GM12801 (cell line): ENCODE measurements around the gene RNF17.

Experiments used
- TF ChIP-seq, protein P1 (sequence below): IDR thresholded peaks from one replicate; pipeline ENCODE4 v1.5.1; 2011; ENCODE audit warnings: control low read depth; ENCODE audit not compliant: insufficient read length; ENCODE audit errors: extremely low read depth

RNF17 gene

DNA sequence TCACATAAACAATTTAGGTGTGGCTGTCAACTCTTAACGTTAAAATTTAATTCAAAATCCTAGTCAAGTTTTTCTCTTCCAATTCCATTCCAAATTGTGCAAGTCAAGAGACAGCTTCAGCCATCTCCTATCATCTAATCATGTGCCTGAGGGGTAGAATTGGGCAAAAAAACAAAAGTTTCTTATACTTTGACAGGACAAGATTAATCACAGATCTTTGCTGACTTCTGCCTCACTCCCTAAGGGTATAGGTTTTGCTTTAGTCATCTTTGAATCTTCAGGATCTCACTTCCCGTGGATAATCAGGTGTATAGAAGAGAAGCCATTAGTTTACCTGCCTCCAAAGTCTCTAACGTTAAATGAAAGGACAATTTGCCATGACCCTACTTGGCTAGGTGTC, 24.6 kb downstream of the RNF17 start:
- TF ChIP-seq, protein P1, sequence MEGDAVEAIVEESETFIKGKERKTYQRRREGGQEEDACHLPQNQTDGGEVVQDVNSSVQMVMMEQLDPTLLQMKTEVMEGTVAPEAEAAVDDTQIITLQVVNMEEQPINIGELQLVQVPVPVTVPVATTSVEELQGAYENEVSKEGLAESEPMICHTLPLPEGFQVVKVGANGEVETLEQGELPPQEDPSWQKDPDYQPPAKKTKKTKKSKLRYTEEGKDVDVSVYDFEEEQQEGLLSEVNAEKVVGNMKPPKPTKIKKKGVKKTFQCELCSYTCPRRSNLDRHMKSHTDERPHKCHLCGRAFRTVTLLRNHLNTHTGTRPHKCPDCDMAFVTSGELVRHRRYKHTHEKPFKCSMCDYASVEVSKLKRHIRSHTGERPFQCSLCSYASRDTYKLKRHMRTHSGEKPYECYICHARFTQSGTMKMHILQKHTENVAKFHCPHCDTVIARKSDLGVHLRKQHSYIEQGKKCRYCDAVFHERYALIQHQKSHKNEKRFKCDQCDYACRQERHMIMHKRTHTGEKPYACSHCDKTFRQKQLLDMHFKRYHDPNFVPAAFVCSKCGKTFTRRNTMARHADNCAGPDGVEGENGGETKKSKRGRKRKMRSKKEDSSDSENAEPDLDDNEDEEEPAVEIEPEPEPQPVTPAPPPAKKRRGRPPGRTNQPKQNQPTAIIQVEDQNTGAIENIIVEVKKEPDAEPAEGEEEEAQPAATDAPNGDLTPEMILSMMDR = no peak

DNA sequence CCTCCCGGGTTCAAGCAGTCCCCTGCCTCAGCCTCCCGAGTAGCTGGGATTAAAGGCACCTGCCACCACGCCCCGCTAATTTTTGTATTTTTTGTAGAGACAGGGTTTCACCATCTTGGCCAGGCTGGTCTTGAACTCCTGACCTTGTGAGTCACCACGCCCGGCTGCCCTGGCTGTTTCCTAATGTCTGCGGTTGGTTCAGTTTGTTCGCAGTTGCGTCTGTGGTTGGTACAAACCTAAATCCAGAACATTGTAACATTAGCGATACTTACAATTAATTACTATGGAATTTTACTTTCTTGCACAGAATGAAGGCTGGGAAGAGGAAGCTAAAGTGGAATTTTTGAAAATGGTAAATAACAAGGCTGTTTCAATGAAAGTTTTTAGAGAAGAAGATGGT, 38.1 kb downstream of the RNF17 start:
- TF ChIP-seq, protein P1 = no peak

DNA sequence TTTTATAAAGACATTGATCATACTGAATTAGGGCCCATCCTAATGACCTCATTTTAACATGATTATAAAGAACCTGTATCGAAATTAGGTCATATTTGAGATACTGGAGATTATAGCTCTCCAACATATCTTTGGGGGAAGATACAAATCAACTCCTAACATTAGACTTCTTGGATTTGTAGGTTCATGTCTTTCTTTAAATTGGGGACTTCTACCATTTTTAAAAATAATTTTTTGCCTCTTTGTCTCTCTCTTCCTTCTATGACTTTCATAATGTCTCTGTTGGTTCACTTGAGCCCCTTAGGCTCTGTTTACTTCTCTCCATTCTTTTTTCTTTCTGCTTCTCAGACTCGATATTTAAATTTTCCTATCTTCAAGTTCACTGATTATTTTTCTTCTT, 57.2 kb downstream of the RNF17 start:
- TF ChIP-seq, protein P1 = no peak

DNA sequence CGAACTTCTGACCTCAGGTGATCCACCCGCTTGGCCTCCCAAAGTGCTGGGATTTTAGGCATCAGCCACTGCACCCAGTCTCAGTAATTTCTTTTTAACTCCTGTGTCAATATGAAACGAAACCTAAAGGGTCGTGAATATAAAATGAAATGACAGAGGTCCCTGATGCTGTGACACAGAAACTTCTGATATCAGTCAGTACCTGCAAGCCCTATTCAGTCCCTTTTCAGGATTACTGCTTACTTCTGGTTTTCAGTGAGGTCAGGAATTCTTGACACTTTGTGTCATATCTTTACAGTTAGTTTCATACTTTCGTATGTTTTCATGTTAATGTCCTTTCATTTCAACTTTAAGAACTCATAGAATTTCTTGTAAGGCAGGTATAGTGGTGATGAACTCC, 58.7 kb downstream of the RNF17 start:
- TF ChIP-seq, protein P1 = no peak

DNA sequence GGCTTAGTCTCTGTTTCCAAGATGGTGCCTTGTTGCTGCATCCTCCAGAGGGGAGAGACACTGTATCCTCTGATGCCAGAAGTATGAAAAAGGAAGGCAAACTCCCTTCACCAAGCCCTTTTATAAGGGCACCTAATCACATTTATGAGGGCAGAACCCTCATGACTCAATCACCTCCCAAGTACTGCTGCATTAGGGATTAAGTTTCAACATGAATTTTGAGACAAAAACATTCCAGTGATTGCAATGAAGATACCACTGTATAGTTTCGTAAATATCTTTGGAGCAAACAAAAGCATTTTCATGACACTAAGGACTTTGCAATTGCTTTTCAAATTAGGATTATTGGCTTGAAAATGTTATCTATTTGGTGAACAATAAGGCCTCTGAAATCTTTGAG, 63.8 kb downstream of the RNF17 start:
- TF ChIP-seq, protein P1 = no peak

DNA sequence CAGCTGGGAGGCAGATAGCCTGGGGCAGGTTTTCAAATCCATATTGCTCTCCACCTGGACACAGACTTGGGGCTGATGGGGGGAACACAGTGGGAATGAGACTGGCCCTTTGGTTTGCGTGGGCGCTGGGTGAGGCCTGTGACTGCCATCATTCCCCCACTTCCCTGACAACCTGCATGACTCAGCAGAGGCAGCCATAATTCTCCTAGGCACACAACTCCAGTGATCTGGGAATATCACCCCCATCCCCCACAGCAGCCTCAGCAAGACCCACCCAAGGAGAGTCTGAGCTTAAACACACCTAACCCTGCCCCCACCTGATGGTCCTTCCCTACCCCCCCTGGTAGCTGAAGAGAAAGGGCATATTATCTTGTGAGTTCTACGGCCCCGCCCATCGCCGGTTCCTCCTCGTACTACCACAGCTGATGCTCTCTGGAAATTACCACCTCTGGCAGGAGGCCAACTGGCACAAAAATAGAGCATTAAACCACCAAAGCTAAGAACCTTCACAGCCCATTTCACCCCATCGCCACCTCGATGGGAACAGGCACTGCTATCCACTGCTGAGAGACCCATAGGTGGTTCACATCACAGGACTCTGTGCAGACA, 71.0 kb downstream of the RNF17 start:
- TF ChIP-seq, protein P1 = no peak

DNA sequence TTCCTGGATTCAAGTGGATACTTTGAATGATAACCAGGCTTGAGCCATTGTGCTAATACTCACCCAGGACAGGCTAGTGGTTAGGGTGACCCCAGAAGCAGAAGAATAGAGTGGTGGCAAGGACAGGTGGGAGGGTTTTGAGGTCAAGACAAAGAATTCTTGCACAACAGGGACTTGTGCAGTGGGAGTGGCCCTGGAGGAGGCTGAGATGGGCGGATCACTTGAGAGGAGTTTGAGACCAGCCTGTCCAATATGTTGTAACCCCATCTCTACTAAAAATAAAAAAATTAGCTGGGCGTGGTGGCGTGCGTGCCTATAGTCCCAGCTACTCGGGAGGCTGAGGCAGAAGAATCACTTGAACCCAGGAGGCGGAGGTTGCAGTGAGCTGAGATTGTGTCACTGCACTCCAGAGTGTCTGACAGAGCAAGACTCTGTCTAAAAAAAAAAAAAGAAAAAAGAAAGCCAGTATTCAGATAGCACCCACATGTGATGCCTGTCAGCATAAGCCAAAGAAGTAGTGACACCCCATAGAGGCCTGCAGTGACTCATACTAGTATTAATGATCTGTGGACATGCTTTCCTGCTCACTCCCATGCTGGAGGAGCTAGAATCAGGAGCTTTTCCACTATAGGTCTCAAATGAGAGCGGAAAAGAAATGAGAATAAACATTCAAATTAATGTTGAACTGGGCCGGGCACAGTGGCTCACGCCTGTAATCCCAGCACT, 78.7 kb downstream of the RNF17 start:
- TF ChIP-seq, protein P1 = no peak
